ENCODE results near the gene IFI27L1.

Gene IFI27L1

GRCh38 chr14:94036313-94037167, 44.6 kb upstream of the IFI27L1 start:
- H3K9me3 ChIP-seq (ENCODE audit: insufficient read depth, low read depth, low read length) = no peaks in the 10 kb centered on the region
- TF ChIP-seq EZH2phosphoT487 (IDR thresholded peaks at IDR 0.05; ENCODE audit: borderline replicate concordance) = no peak
- TF ChIP-seq CTCF (conservative IDR thresholded peaks at IDR 0.05; ENCODE audit: low read length) = peak; percentile 83
- H3K4me1 ChIP-seq (ENCODE audit: insufficient read depth, low read length, poor library complexity, severe bottlenecking) = no peaks in the 10 kb centered on the region
- H4K20me1 ChIP-seq (ENCODE audit: insufficient read depth, low read length, poor library complexity, severe bottlenecking) = no peaks in the 10 kb centered on the region
- no peaks in the 10 kb centered on the region for H3K36me3 ChIP-seq (ENCODE audit: insufficient read depth, low read length)
- H3K79me2 ChIP-seq (ENCODE audit: insufficient read depth, low read length) = no peaks in the 10 kb centered on the region
- no peaks in the 10 kb centered on the region for H3F3A ChIP-seq (ENCODE audit: low read depth)
- H3K4me2 ChIP-seq (ENCODE audit: low read depth, low read length, poor library complexity, severe bottlenecking) = no peak overlapping the region
- H3K27me3 ChIP-seq (ENCODE audit: insufficient read depth, low read length, poor library complexity, severe bottlenecking) = no peaks in the 10 kb centered on the region
- no peak overlapping the region for H3K9ac ChIP-seq (ENCODE audit: low read depth, low read length, poor library complexity, severe bottlenecking)
- no peak overlapping the region for H3K4me3 ChIP-seq (ENCODE audit: low read length, poor library complexity, severe bottlenecking)
- no peak overlapping the region for H2AFZ ChIP-seq (ENCODE audit: low read length)
- H3K9me2 ChIP-seq (replicated peaks; ENCODE audit: low read depth, low read length) = no peaks in the 10 kb centered on the region

- H3K4me3 ChIP-seq (ENCODE audit: low read length, poor library complexity, severe bottlenecking) = no peak overlapping the region
- no peaks in the 10 kb centered on the region for H3K9me3 ChIP-seq (ENCODE audit: insufficient read depth, low read depth, low read length)
- TF ChIP-seq EZH2phosphoT487 (IDR thresholded peaks at IDR 0.05; ENCODE audit: borderline replicate concordance) (no peak), CTCF (conservative IDR thresholded peaks at IDR 0.05; ENCODE audit: low read length) (no peak)
Observed at GRCh38 chr14:94037954-94038353, 43.2 kb upstream of the IFI27L1 start.

GRCh38 chr14:94038510-94038909, 42.6 kb upstream of the IFI27L1 start:
- Histone ChIP-seq H2AFZ (ENCODE audit: low read length) (no peak overlapping the region), H3K27me3 (ENCODE audit: insufficient read depth, low read length, poor library complexity, severe bottlenecking) (no peaks in the 10 kb centered on the region), H3K36me3 (ENCODE audit: insufficient read depth, low read length) (no peaks in the 10 kb centered on the region), H3F3A (ENCODE audit: low read depth) (no peaks in the 10 kb centered on the region), H3K4me1 (ENCODE audit: insufficient read depth, low read length, poor library complexity, severe bottlenecking) (no peaks in the 10 kb centered on the region), H3K79me2 (ENCODE audit: insufficient read depth, low read length) (no peaks in the 10 kb centered on the region), H3K9ac (ENCODE audit: low read depth, low read length, poor library complexity, severe bottlenecking) (no peak overlapping the region), H3K4me3 (ENCODE audit: low read length, poor library complexity, severe bottlenecking) (no peak overlapping the region), H3K4me2 (ENCODE audit: low read depth, low read length, poor library complexity, severe bottlenecking) (no peak overlapping the region), H3K9me3 (ENCODE audit: insufficient read depth, low read depth, low read length) (no peaks in the 10 kb centered on the region), H4K20me1 (ENCODE audit: insufficient read depth, low read length, poor library complexity, severe bottlenecking) (no peaks in the 10 kb centered on the region), H3K9me2 (replicated peaks; ENCODE audit: low read depth, low read length) (no peaks in the 10 kb centered on the region)
- TF ChIP-seq CTCF (conservative IDR thresholded peaks at IDR 0.05; ENCODE audit: low read length) (no peak), EZH2phosphoT487 (IDR thresholded peaks at IDR 0.05; ENCODE audit: borderline replicate concordance) (no peak)

More at GRCh38 chr14:94037954-94038353, 43.2 kb upstream of the IFI27L1 start:
- no peaks in the 10 kb centered on the region for H3K4me1 ChIP-seq (ENCODE audit: insufficient read depth, low read length, poor library complexity, severe bottlenecking)
- H3K9ac ChIP-seq (ENCODE audit: low read depth, low read length, poor library complexity, severe bottlenecking) = no peak overlapping the region
- H3F3A ChIP-seq (ENCODE audit: low read depth) = no peaks in the 10 kb centered on the region
- no peaks in the 10 kb centered on the region for H3K27me3 ChIP-seq (ENCODE audit: insufficient read depth, low read length, poor library complexity, severe bottlenecking)
- no peak overlapping the region for H2AFZ ChIP-seq (ENCODE audit: low read length)
- H3K79me2 ChIP-seq (ENCODE audit: insufficient read depth, low read length) = no peaks in the 10 kb centered on the region
- no peak overlapping the region for H3K4me2 ChIP-seq (ENCODE audit: low read depth, low read length, poor library complexity, severe bottlenecking)
- H3K36me3 ChIP-seq (ENCODE audit: insufficient read depth, low read length) = no peaks in the 10 kb centered on the region
- no peaks in the 10 kb centered on the region for H4K20me1 ChIP-seq (ENCODE audit: insufficient read depth, low read length, poor library complexity, severe bottlenecking)
- no peaks in the 10 kb centered on the region for H3K9me2 ChIP-seq (replicated peaks; ENCODE audit: low read depth, low read length)

Data from Loucy (cell line).